KMS-11 (cell line): ENCODE results near the gene DISC1.

Experiments
- H2AFZ ChIP-seq: fragments of 200-600 bp; sonication (generic); 2 replicates; pipeline ENCODE4 v1.6.1; 2016; ENCODE audit warnings: antibody characterized with exemption, mixed run types, low read depth
- H3K27ac ChIP-seq: fragments of 200-600 bp; sonication (generic); 2 replicates; pipeline ENCODE4 v1.6.1; 2016; ENCODE audit warnings: mild to moderate bottlenecking, mixed run types
- H3K27me3 ChIP-seq: fragments of 200-600 bp; sonication (generic); 2 replicates; pipeline ENCODE4 v1.6.1; 2017; ENCODE audit warnings: mild to moderate bottlenecking, low read depth, mixed run types, moderate library complexity; ENCODE audit not compliant: insufficient read depth
- H3K36me3 ChIP-seq: fragments of 200-600 bp; sonication (generic); 2 replicates; pipeline ENCODE4 v1.6.1; 2017; ENCODE audit warnings: mild to moderate bottlenecking, mixed run types; ENCODE audit not compliant: insufficient read depth
- H3K4me1 ChIP-seq: fragments of 200-600 bp; sonication (generic); 2 replicates; pipeline ENCODE4 v1.6.1; 2016; ENCODE audit warnings: mild to moderate bottlenecking, low read depth, mixed run types; ENCODE audit not compliant: poor library complexity, severe bottlenecking
- H3K4me2 ChIP-seq: fragments of 200-600 bp; sonication (generic); 2 replicates; pipeline ENCODE4 v1.7.0; 2016; ENCODE audit warnings: mild to moderate bottlenecking, mixed run types
- H3K4me3 ChIP-seq: fragments of 200-600 bp; sonication (generic); IDR thresholded peaks from 2 replicates; pipeline ENCODE4 v1.6.1; 2017; ENCODE audit warnings: low read depth, low read length, mixed read lengths; ENCODE audit not compliant: insufficient read depth
- H3K79me2 ChIP-seq: fragments of 200-600 bp; sonication (generic); 2 replicates; pipeline ENCODE4 v1.6.1; 2016; ENCODE audit warnings: low read depth, mixed run types; ENCODE audit not compliant: insufficient read depth
- H3K9ac ChIP-seq: fragments of 200-600 bp; sonication (generic); 2 replicates; pipeline ENCODE4 v1.6.1; 2016; ENCODE audit warnings: mild to moderate bottlenecking, mixed run types
- H4K20me1 ChIP-seq: fragments of 200-600 bp; sonication (generic); 2 replicates; pipeline ENCODE4 v1.6.1; 2016; ENCODE audit warnings: mild to moderate bottlenecking, mixed run types; ENCODE audit not compliant: insufficient read depth
- CTCF ChIP-seq: fragments of 200-600 bp; sonication (generic); conservative IDR thresholded peaks from 2 replicates; pipeline ENCODE4 v1.6.1; 2017; ENCODE audit warnings: low read depth, mild to moderate bottlenecking, antibody characterized with exemption, low read length, moderate library complexity, mixed read lengths

DISC1 gene

GRCh38 chr1:231807541-231807940 is 181.0 kb downstream of the DISC1 start:
- no peak for TF ChIP-seq CTCF
- Histone ChIP-seq H3K27ac (no peak overlapping the region), H2AFZ (no peak overlapping the region), H3K4me2 (no peak overlapping the region), H4K20me1 (no peaks in the 10 kb centered on the region), H3K79me2 (no peaks in the 10 kb centered on the region), H3K4me3 (no peak overlapping the region), H3K36me3 (no peaks in the 10 kb centered on the region), H3K4me1 (no peaks in the 10 kb centered on the region), H3K27me3 (no peaks in the 10 kb centered on the region), H3K9ac (no peak overlapping the region)

DNA sequence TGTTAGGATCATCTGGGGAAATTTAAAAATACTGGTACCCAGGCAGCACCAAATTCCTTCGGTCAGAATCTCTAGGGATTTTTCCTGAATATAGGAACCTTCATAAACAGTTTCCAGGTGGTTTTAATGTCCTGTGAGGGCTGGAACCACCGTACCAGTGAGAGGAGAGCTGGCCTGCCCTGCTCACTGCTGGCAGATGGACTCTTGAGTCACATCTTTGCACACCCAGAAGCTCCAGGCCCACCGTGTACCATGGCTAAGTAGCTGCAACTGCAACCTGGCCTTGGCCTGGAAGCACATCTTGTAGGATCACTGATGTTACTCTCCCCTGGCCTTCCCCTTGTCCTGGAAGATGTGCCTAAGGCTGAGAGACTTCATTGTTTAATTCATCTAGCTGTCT is 181.5 kb downstream of the DISC1 start:
- Histone ChIP-seq H4K20me1 (no peaks in the 10 kb centered on the region), H3K27me3 (no peaks in the 10 kb centered on the region)
- TF ChIP-seq CTCF = no peak

GRCh38 chr1:231808990-231809389 is 182.4 kb downstream of the DISC1 start:
- Histone ChIP-seq H4K20me1 (no peaks in the 10 kb centered on the region), H3K36me3 (no peaks in the 10 kb centered on the region), H3K4me1 (no peaks in the 10 kb centered on the region), H3K4me3 (no peak overlapping the region), H3K27me3 (no peaks in the 10 kb centered on the region), H3K9ac (no peak overlapping the region), H3K4me2 (no peak overlapping the region), H3K27ac (no peak overlapping the region), H2AFZ (no peak overlapping the region), H3K79me2 (no peaks in the 10 kb centered on the region)
- TF ChIP-seq CTCF = no peak

More for the DNA sequence above, 181.5 kb downstream of the DISC1 start:
- H2AFZ ChIP-seq = no peak overlapping the region
- no peaks in the 10 kb centered on the region for H3K79me2 ChIP-seq
- H3K27ac ChIP-seq = no peak overlapping the region
- no peaks in the 10 kb centered on the region for H3K36me3 ChIP-seq
- H3K9ac ChIP-seq = no peak overlapping the region
- no peaks in the 10 kb centered on the region for H3K4me1 ChIP-seq
- H3K4me3 ChIP-seq = no peak overlapping the region
- H3K4me2 ChIP-seq = no peak overlapping the region

DNA sequence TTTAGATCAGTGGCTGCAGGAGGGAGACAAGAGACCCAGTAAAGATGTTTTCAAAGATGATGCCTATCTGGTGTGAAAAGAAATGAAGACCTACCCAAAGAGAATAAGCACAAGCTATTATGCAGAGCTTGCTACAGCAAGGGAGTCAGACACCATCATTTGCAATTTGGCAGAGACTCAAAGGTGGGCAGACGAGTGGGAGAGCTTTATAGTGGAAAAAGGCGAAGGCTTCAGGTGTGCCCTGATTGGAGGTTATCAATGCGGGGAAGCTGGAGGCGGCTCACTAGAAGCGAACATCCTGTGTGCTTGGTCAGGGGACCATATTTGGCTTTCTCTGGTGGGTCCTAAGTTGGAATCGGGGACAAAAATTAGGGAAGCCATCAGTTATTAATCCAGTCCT is 183.8 kb downstream of the DISC1 start:
- Histone ChIP-seq H2AFZ (no peak overlapping the region), H3K9ac (no peak overlapping the region), H3K27ac (no peak overlapping the region), H3K4me1 (no peaks in the 10 kb centered on the region), H3K27me3 (no peaks in the 10 kb centered on the region), H3K79me2 (no peaks in the 10 kb centered on the region), H3K4me3 (no peak overlapping the region), H3K4me2 (no peak overlapping the region), H4K20me1 (no peaks in the 10 kb centered on the region), H3K36me3 (no peaks in the 10 kb centered on the region)
- TF ChIP-seq CTCF = no peak
